Panc1 (cell line): ENCODE results near the gene RAD23A.

Experiments used
- POLR2AphosphoS5 ChIP-seq: IDR thresholded peaks from 2 replicates; pipeline ENCODE4 v1.6.1; 2012; ENCODE audit warnings: mild to moderate bottlenecking, low read depth, low read length, moderate library complexity
- SIN3A ChIP-seq: IDR thresholded peaks from 2 replicates; pipeline ENCODE4 v1.6.1; 2012; ENCODE audit warnings: low read depth, mild to moderate bottlenecking, low read length, moderate library complexity, borderline replicate concordance; ENCODE audit not compliant: insufficient read depth
- TF ChIP-seq, protein P1 (sequence below): fragments of 450-650 bp; IDR thresholded peaks from 2 replicates; pipeline ENCODE4 v1.5.1; 2017; ENCODE audit warnings: mild to moderate bottlenecking
- TF ChIP-seq, protein P2 (sequence below), 2 experiments: IDR thresholded peaks; 2 replicates each; pipeline ENCODE4 v1.6.1; 2011 to 2012; ENCODE audit warnings: low read depth in 2 of 2, control low read depth in 1 of 2, low read length in 1 of 2, mild to moderate bottlenecking in 1 of 2, moderate library complexity in 1 of 2; ENCODE audit not compliant: insufficient read depth in 1 of 2

DNA sequence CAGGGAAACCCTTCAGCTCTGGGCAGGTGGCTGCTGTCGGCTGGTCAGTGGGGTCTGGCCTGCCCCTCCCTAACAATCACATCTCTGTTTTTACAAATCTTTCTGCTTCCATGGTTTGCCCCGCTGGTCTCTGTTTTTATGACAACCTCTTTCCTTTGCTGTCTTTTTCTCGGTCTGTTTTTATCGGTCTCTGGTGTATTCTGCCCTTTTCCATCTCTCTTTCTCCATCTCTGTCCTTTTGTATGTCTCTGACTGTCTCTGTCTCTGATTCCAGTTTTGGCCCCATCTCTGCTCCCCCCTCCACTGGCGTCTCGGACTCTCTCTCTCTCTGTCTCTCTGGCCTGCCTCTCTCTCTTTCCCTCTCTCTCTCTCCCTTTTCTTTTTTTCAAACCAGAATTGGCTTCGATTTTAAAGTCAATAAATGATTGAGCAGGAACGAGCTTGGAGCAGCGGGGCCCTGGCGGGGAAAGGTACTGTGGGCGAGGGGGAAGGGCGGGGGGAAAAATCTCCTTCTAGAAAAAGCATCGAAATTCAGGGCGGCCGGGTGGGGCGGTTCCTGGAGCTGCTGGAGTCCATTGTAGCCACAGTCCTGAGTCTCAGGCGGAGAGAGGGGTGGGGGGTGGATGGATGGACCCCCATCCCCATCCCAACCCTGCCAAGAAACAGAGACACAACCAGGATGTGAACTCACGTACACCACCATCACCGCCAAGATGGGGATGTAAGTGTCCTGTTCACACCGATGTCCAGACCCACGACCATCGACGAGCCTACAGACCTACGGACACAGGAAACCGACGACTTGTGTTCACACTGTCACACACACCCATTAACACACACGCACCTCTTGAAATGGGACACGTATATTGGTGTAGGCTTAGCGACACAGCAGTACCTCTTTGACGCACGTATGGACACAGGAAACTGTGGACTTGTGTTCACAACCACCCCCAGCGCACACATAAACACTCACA, 52.6 kb downstream of the RAD23A start:
- TF ChIP-seq, protein P1, sequence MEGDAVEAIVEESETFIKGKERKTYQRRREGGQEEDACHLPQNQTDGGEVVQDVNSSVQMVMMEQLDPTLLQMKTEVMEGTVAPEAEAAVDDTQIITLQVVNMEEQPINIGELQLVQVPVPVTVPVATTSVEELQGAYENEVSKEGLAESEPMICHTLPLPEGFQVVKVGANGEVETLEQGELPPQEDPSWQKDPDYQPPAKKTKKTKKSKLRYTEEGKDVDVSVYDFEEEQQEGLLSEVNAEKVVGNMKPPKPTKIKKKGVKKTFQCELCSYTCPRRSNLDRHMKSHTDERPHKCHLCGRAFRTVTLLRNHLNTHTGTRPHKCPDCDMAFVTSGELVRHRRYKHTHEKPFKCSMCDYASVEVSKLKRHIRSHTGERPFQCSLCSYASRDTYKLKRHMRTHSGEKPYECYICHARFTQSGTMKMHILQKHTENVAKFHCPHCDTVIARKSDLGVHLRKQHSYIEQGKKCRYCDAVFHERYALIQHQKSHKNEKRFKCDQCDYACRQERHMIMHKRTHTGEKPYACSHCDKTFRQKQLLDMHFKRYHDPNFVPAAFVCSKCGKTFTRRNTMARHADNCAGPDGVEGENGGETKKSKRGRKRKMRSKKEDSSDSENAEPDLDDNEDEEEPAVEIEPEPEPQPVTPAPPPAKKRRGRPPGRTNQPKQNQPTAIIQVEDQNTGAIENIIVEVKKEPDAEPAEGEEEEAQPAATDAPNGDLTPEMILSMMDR = no peak
- no peak for TF ChIP-seq POLR2AphosphoS5
- no peak for TF ChIP-seq SIN3A
- TF ChIP-seq, protein P2, sequence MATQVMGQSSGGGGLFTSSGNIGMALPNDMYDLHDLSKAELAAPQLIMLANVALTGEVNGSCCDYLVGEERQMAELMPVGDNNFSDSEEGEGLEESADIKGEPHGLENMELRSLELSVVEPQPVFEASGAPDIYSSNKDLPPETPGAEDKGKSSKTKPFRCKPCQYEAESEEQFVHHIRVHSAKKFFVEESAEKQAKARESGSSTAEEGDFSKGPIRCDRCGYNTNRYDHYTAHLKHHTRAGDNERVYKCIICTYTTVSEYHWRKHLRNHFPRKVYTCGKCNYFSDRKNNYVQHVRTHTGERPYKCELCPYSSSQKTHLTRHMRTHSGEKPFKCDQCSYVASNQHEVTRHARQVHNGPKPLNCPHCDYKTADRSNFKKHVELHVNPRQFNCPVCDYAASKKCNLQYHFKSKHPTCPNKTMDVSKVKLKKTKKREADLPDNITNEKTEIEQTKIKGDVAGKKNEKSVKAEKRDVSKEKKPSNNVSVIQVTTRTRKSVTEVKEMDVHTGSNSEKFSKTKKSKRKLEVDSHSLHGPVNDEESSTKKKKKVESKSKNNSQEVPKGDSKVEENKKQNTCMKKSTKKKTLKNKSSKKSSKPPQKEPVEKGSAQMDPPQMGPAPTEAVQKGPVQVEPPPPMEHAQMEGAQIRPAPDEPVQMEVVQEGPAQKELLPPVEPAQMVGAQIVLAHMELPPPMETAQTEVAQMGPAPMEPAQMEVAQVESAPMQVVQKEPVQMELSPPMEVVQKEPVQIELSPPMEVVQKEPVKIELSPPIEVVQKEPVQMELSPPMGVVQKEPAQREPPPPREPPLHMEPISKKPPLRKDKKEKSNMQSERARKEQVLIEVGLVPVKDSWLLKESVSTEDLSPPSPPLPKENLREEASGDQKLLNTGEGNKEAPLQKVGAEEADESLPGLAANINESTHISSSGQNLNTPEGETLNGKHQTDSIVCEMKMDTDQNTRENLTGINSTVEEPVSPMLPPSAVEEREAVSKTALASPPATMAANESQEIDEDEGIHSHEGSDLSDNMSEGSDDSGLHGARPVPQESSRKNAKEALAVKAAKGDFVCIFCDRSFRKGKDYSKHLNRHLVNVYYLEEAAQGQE (IDR thresholded peaks at IDR 0.05; ENCODE audit: insufficient read depth in 1 of 2, low read depth in 2 of 2, low read length in 1 of 2) = no peak
